Trophoblast cell (in vitro differentiated cells and primary cell): ENCODE results near the gene ULK4.

Experiments used
- DNase-seq, 2 donors: peaks; one replicate each; pipeline ENCODE4 v3.0.0-alpha.2; 2016
- H2AFZ ChIP-seq: 2 replicates; pipeline ENCODE4 v1.6.1; 2013; ENCODE audit warnings: low read length, moderate library complexity, mild to moderate bottlenecking; ENCODE audit not compliant: insufficient read depth, poor library complexity
- H2AK5ac ChIP-seq: 2 replicates; pipeline ENCODE4 v1.6.1; 2013; ENCODE audit warnings: mild to moderate bottlenecking, low read length
- H2BK120ac ChIP-seq: 2 replicates; pipeline ENCODE4 v1.6.1; 2013; ENCODE audit warnings: low read length, mild to moderate bottlenecking, moderate library complexity; ENCODE audit not compliant: insufficient read depth, poor library complexity
- H2BK12ac ChIP-seq: 2 replicates; pipeline ENCODE4 v1.6.1; 2013; ENCODE audit warnings: mild to moderate bottlenecking, low read length, moderate library complexity
- H2BK5ac ChIP-seq: 2 replicates; pipeline ENCODE4 v1.6.1; 2013; ENCODE audit warnings: low read length, low read depth, moderate library complexity, mild to moderate bottlenecking; ENCODE audit not compliant: poor library complexity
- H3K14ac ChIP-seq: 2 replicates; pipeline ENCODE4 v1.6.1; 2013; ENCODE audit warnings: mild to moderate bottlenecking, low read length
- H3K18ac ChIP-seq: 2 replicates; pipeline ENCODE4 v1.6.1; 2013; ENCODE audit warnings: mild to moderate bottlenecking, low read length
- H3K23ac ChIP-seq: 2 replicates; pipeline ENCODE4 v1.6.1; 2013; ENCODE audit warnings: low read length
- H3K27ac ChIP-seq: 2 replicates; pipeline ENCODE4 v1.5.1; 2013; ENCODE audit warnings: low read depth, mild to moderate bottlenecking, inconsistent platforms, low read length, moderate library complexity
- H3K27me3 ChIP-seq: 2 replicates; pipeline ENCODE4 v1.6.1; 2013; ENCODE audit warnings: inconsistent platforms, mild to moderate bottlenecking, low read length, moderate library complexity; ENCODE audit not compliant: insufficient read depth
- H3K36me3 ChIP-seq, 2 experiments: 1 replicate in 1 of 2; 2 replicates in 1 of 2; pipeline ENCODE4 v1.6.1; 2013; ENCODE audit warnings: low read length in 2 of 2, mild to moderate bottlenecking in 2 of 2, moderate library complexity in 1 of 2; ENCODE audit not compliant: insufficient read depth in 2 of 2, control insufficient read depth in 1 of 2
- H3K4ac ChIP-seq: 2 replicates; pipeline ENCODE4 v1.6.1; 2013; ENCODE audit warnings: low read depth, mild to moderate bottlenecking, low read length, moderate library complexity
- H3K4me1 ChIP-seq, 2 experiments: 1 replicate in 1 of 2; 2 replicates in 1 of 2; pipeline ENCODE4 v1.6.1; 2013; ENCODE audit warnings: low read length in 2 of 2, mild to moderate bottlenecking in 2 of 2, moderate library complexity in 1 of 2; ENCODE audit not compliant: insufficient read depth in 2 of 2, control insufficient read depth in 1 of 2
- H3K4me2 ChIP-seq: 2 replicates; pipeline ENCODE4 v1.6.1; 2013; ENCODE audit warnings: inconsistent platforms, mild to moderate bottlenecking, low read length, moderate library complexity
- H3K4me3 ChIP-seq: 2 replicates; pipeline ENCODE4 v1.5.1; 2013; ENCODE audit warnings: mild to moderate bottlenecking, low read depth, low read length, inconsistent platforms
- H3K79me1 ChIP-seq: one replicate; pipeline ENCODE4 v1.6.1; 2013; ENCODE audit warnings: low read length
- H3K79me2 ChIP-seq: 2 replicates; pipeline ENCODE4 v1.6.1; 2013; ENCODE audit warnings: low read length, mild to moderate bottlenecking; ENCODE audit not compliant: control insufficient read depth, insufficient read depth, poor library complexity
- H3K9ac ChIP-seq: 2 replicates; pipeline ENCODE4 v1.6.1; 2013; ENCODE audit warnings: mild to moderate bottlenecking, low read length
- H3K9me3 ChIP-seq: 2 replicates; pipeline ENCODE4 v1.6.1; 2013; ENCODE audit warnings: low read depth, mild to moderate bottlenecking, control low read depth, inconsistent platforms, low read length; ENCODE audit not compliant: insufficient read depth
- H4K12ac ChIP-seq: 2 replicates; pipeline ENCODE4 v1.6.1; 2013; ENCODE audit warnings: low read depth, mild to moderate bottlenecking, low read length, moderate library complexity
- H4K8ac ChIP-seq: 2 replicates; pipeline ENCODE4 v1.6.1; 2013; ENCODE audit warnings: low read depth, mild to moderate bottlenecking, low read length, moderate library complexity
- H4K91ac ChIP-seq: one replicate; pipeline ENCODE4 v1.6.1; 2013; ENCODE audit warnings: low read depth, mild to moderate bottlenecking, low read length, moderate library complexity
- whole genome bisulfite sequencing: extraction: QIAGEN DNeasy Blood & Tissue Kit; methylation state at CpG from one replicate; pipeline ENCODE4 v1.1.7; 2013; ENCODE audit warnings: missing lambda C conversion rate; ENCODE audit not compliant: insufficient read length, insufficient coverage; ENCODE audit errors: extremely low coverage; 5-methylcytosine and 5-hydroxymethylcytosine counted together

The ULK4 gene

DNA sequence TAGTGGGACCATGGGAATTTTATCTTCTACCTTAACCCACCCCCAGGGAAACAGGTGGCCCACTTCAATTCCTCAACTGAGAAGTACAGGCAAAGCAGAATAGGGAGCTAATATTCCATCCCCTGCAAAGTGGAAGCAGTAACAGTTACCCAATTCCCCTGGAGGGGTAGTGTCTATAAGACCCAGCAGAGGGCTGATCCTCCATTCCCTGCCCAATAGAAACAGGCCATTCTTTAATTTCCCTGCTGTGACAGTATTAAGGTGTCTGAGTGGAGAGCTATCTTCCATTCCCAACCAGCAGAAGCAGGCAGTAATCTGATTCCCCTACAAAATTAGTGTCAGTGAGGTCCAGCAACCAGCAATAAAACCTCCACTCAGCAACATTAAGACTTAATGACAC, 219.8 kb downstream of the ULK4 start:
- Histone ChIP-seq H4K8ac (no peak overlapping the region), H3K4ac (no peak overlapping the region), H3K4me1 (no peaks in the 10 kb centered on the region), H3K18ac (no peak overlapping the region), H3K9ac (no peak overlapping the region), H2BK5ac (no peak overlapping the region), H3K36me3 (no peaks in the 10 kb centered on the region), H2BK120ac (no peak overlapping the region), H4K12ac (no peak overlapping the region), H3K27ac (no peak overlapping the region), H3K4me2 (no peak overlapping the region), H3K23ac (no peak overlapping the region), H3K27me3 (no peaks in the 10 kb centered on the region), H3K14ac (no peak overlapping the region), H4K91ac (no peak overlapping the region), H2AK5ac (no peak overlapping the region), H3K4me3 (no peak overlapping the region), H3K9me3 (no peaks in the 10 kb centered on the region), H3K79me2 (no peaks in the 10 kb centered on the region), H2AFZ (no peak overlapping the region), H3K79me1 (no peaks in the 10 kb centered on the region), H2BK12ac (no peak overlapping the region)
- no peak for DNase-seq

DNA sequence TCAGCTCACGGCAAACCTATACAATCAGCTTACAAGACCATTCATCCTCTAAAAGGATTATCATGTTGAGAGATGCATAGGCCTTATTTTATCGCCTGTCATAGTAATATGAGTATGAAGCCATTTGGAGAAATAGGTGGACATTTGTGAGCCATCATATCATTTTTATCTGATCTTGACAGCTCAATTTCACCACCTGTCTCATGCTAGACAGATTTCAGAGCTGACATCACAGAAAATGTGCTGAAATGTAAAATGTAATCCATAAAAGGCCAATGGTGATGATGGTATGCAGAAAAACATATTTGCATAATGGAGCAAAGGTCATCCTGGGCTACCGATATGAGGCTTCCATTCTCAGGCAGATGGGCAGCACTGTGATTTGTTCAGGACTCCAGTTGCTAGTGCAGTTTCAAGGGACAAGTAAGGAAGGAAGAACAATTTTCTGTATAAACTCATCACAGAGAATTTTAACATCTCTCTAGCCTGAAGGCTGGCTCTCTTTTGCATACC, 221.5 kb downstream of the ULK4 start:
- no peak overlapping the region for H3K14ac ChIP-seq
- H3K18ac ChIP-seq = no peak overlapping the region
- no CpG with 5 or more reads among the region's 3 CpGs for WGBS
- no peak overlapping the region for H4K12ac ChIP-seq
- peak in 1 of 2 donors; percentile 31 for DNase-seq
- no peaks in the 10 kb centered on the region for H3K9me3 ChIP-seq
- H2BK120ac ChIP-seq = no peak overlapping the region
- no peaks in the 10 kb centered on the region for H3K79me1 ChIP-seq
- H2AFZ ChIP-seq = no peak overlapping the region
- no peak overlapping the region for H3K23ac ChIP-seq
- H2BK12ac ChIP-seq = no peak overlapping the region
- no peak overlapping the region for H3K4me3 ChIP-seq
- H4K91ac ChIP-seq = no peak overlapping the region
- H3K4ac ChIP-seq = no peak overlapping the region
- no peaks in the 10 kb centered on the region for H3K4me1 ChIP-seq
- no peaks in the 10 kb centered on the region for H3K36me3 ChIP-seq
- H3K27ac ChIP-seq = no peak overlapping the region
- no peaks in the 10 kb centered on the region for H3K79me2 ChIP-seq
- H2BK5ac ChIP-seq = no peak overlapping the region
- H3K4me2 ChIP-seq = no peak overlapping the region
- no peak overlapping the region for H2AK5ac ChIP-seq
- H4K8ac ChIP-seq = no peak overlapping the region
- H3K27me3 ChIP-seq = no peaks in the 10 kb centered on the region
- H3K9ac ChIP-seq = no peak overlapping the region

DNA sequence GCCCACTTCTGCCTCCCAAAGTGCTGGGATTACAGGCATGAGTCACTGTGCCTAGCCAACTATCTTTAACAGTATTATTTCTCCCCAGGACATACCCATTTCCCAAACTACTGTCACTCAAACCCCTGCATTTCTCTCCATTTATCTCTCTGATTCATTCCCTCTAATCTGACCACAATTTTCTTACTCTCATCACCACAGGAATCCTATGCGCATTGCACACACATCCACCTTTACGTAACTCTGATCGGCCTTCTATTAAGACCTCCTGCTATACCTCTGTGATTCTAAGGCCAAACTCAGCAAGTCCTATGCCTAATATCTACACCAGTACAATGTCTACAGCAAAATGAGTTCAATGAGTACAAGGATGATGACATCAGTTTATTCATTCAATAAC, 235.0 kb downstream of the ULK4 start:
- Histone ChIP-seq H2AFZ (no peak overlapping the region), H2AK5ac (no peak overlapping the region), H2BK5ac (no peak overlapping the region), H3K27me3 (no peaks in the 10 kb centered on the region), H3K4me3 (no peak overlapping the region), H3K18ac (no peak overlapping the region), H2BK12ac (no peak overlapping the region), H4K8ac (no peak overlapping the region), H3K4me2 (no peak overlapping the region), H4K91ac (no peak overlapping the region), H3K79me1 (no peaks in the 10 kb centered on the region), H3K9ac (no peak overlapping the region), H3K4ac (no peak overlapping the region), H3K79me2 (no peaks in the 10 kb centered on the region), H3K9me3 (no peaks in the 10 kb centered on the region), H3K4me1 (no peaks in the 10 kb centered on the region), H3K27ac (no peak overlapping the region), H4K12ac (no peak overlapping the region), H2BK120ac (no peak overlapping the region), H3K23ac (no peak overlapping the region), H3K14ac (no peak overlapping the region), H3K36me3 (no peaks in the 10 kb centered on the region)
- WGBS = no CpG with 5 or more reads among the region's 3 CpGs
- no peak for DNase-seq

DNA sequence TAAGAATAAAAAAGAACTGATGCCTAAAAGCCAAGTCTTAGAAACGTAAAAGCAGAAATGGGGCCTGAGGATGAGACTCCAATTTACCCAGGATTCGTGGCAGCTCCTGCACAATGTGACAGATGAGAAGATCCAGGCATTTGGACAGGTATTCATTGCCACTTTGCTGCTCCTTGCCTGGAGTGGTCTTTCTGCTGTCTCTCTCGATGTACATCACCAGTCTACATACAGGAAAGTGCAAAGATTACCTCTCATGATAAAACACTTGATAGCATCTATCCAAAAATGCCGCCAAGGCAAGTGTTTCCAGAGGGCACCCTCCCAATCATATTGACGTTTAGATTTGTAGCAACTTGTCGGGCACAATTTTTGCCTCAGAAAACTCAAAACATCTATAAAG, 244.3 kb downstream of the ULK4 start:
- Histone ChIP-seq H2BK12ac (no peak overlapping the region), H3K23ac (no peak overlapping the region), H3K79me2 (no peaks in the 10 kb centered on the region), H3K4me1 (peaks cover 2% of the 10 kb centered on the region in 2 experiments), H3K27ac (no peak overlapping the region), H2AFZ (no peak overlapping the region), H3K9me3 (no peaks in the 10 kb centered on the region), H3K36me3 (no peaks in the 10 kb centered on the region), H4K8ac (no peak overlapping the region), H4K91ac (no peak overlapping the region), H2BK120ac (no peak overlapping the region), H3K9ac (no peak overlapping the region), H3K27me3 (no peaks in the 10 kb centered on the region), H3K18ac (no peak overlapping the region), H2AK5ac (no peak overlapping the region), H3K4ac (no peak overlapping the region), H3K4me2 (no peak overlapping the region), H4K12ac (no peak overlapping the region), H2BK5ac (no peak overlapping the region), H3K4me3 (no peak overlapping the region), H3K79me1 (peaks cover 4% of the 10 kb centered on the region), H3K14ac (no peak overlapping the region)
- WGBS = no CpG with 5 or more reads among the region's 6 CpGs
- peak in 1 of 2 donors; percentile 5 for DNase-seq
